Measurements from ENCODE around the gene FBXW9. TPM values are rescaled to one million over a fixed set of nuclear protein-coding genes. Genes with fewer than 3 reads are reported as not detected.

FBXW9 gene
- total RNA-seq, 3 donors from 2014 or later: 6.0 to 8.9 (median 7.8) TPM

- no peak for TF ChIP-seq CTCF (IDR thresholded peaks at IDR 0.05)
- intact Hi-C loops (cut with DNase I, micrococcal nuclease): no loop called here
- H3K4me3 ChIP-seq: no peak overlapping the region
- no peaks in the 10 kb centered on the region for H3K4me1 ChIP-seq (ENCODE audit: low read depth)
- peaks cover 8% of the 10 kb centered on the region for H3K36me3 ChIP-seq (ENCODE audit: low read depth)
- ATAC-seq: no peak
- no peaks in the 10 kb centered on the region for H3K9me3 ChIP-seq
- no peak for DNase-seq
These were observed 14.8 kb upstream of the FBXW9 start for GRCh38 chr19:12711187-12711586.

- intact Hi-C loops (cut with DNase I, micrococcal nuclease): loop anchor here in 1 of 2 donors (5.0 kb wide), 1 partner anchor 49 kb away; no protein-coding TSS in a partner anchor
- Histone ChIP-seq H3K4me1 (ENCODE audit: low read depth) (no peaks in the 10 kb centered on the region), H3K4me3 (no peak overlapping the region), H3K36me3 (ENCODE audit: low read depth) (peaks cover 8% of the 10 kb centered on the region), H3K9me3 (no peaks in the 10 kb centered on the region)
- ATAC-seq (no peak), DNase-seq (no peak)
- no peak for TF ChIP-seq CTCF (IDR thresholded peaks at IDR 0.05)
These were observed 12.2 kb upstream of the FBXW9 start for GRCh38 chr19:12708641-12709040.

GRCh38 chr19:12706332-12706718 lies 9.9 kb upstream of the FBXW9 start:
- Histone ChIP-seq H3K4me3 (no peak overlapping the region), H3K9me3 (no peaks in the 10 kb centered on the region), H3K4me1 (ENCODE audit: low read depth) (no peaks in the 10 kb centered on the region), H3K36me3 (ENCODE audit: low read depth) (peaks cover 17% of the 10 kb centered on the region)
- intact Hi-C loops (cut with DNase I, micrococcal nuclease): loop anchor here in 1 of 2 donors (5.0 kb wide), 1 partner anchor 51 kb away; no protein-coding TSS in a partner anchor
- ATAC-seq: no peak
- DNase-seq: no peak
- no peak for TF ChIP-seq CTCF (IDR thresholded peaks at IDR 0.05)

- peaks cover 17% of the 10 kb centered on the region for H3K36me3 ChIP-seq (ENCODE audit: low read depth)
- ATAC-seq: no peak
- intact Hi-C loops (cut with DNase I, micrococcal nuclease): loop anchor here in 1 of 2 donors (5.0 kb wide), 1 partner anchor 52 kb away; no protein-coding TSS in a partner anchor
- H3K9me3 ChIP-seq: no peaks in the 10 kb centered on the region
- no peak for TF ChIP-seq CTCF (IDR thresholded peaks at IDR 0.05)
- DNase-seq: no peak
- no peak overlapping the region for H3K4me3 ChIP-seq
- no peaks in the 10 kb centered on the region for H3K4me1 ChIP-seq (ENCODE audit: low read depth)
These were observed 9.4 kb upstream of the FBXW9 start for GRCh38 chr19:12705654-12706331.

- no peak for TF ChIP-seq CTCF (IDR thresholded peaks at IDR 0.05)
- Histone ChIP-seq H3K36me3 (ENCODE audit: low read depth) (peaks cover 12% of the 10 kb centered on the region), H3K4me1 (ENCODE audit: low read depth) (no peaks in the 10 kb centered on the region), H3K9me3 (no peaks in the 10 kb centered on the region), H3K4me3 (no peak overlapping the region)
- DNase-seq (no peak), ATAC-seq (no peak)
- intact Hi-C loops (cut with DNase I, micrococcal nuclease): loop anchor here in 1 of 2 donors (5.0 kb wide), 1 partner anchor 52 kb away; no protein-coding TSS in a partner anchor
These were observed 8.7 kb upstream of the FBXW9 start for GRCh38 chr19:12705169-12705568.

All from mucosa of descending colon (tissue), 3 donors.